Measurements from ENCODE around the gene SPP1.
"Not testable (repeated sequence)": the region's sequence is repeated elsewhere in the genome, so short reads cannot be mapped to it uniquely, and the experiment has no call there.

Gene SPP1

DNA sequence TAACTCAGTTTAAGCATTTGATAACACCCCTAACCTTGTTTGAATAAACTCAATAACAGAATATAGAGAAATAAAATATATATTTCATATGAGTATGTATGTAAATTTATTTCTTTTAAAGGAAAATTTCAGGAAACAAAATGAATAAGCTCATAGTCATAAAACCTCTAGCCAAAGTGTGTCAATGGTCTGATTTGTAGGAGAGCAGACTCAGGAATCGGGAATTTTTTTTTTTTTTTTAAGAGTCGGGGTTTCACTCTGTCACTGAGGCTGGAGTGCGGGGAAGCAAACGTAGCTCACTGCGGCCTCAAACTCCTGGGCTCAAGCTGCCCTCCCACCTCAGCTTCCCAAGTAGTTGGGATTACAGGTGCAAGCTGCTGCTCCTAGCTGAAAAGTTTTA is 34.4 kb downstream of the SPP1 start:
- DNase-seq (ENCODE audit: low read depth) = no peak
- Histone ChIP-seq H3K9ac (ENCODE audit: low read length) (peak overlapping the region; percentile 90), H3K9me3 (ENCODE audit: control insufficient read depth, low read length) (no peaks in the 10 kb centered on the region)

DNA sequence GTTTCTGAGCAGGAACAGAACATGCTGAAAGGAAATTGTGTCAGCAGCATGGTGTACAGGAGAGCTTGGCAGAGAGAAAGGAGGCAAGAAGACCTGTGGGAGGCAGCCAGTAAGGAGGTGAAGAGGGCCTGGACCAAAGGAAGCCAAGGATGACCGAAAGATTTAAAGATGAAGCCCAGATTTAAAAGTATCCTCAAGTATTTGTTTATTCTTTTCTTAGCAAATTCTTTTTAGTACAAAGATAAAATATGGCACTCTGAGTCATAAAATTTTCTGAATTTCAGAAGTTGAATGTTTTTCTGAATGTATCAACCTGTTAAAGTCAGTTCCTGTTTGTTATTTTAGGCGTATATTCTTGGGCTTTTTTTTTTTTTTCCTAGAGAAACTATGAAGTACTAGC is 35.5 kb downstream of the SPP1 start:
- no peaks in the 10 kb centered on the region for H3K27me3 ChIP-seq (replicated peaks; ENCODE audit: control insufficient read depth, insufficient read depth, low read length)
- H3K9ac ChIP-seq (ENCODE audit: low read length) = peak overlapping the region; percentile 90
- peak overlapping the region; percentile 91 for H3K4me3 ChIP-seq (ENCODE audit: low read length)
- H3K9me3 ChIP-seq (ENCODE audit: control insufficient read depth, low read length) = no peaks in the 10 kb centered on the region
- peak; percentile 58 for DNase-seq (ENCODE audit: low read depth)
- H3K36me3 ChIP-seq (ENCODE audit: control insufficient read depth, insufficient read depth, low read length, severe bottlenecking) = no peaks in the 10 kb centered on the region
- H3K4me1 ChIP-seq (ENCODE audit: control insufficient read depth, insufficient read depth, low read length) = peaks cover 30% of the 10 kb centered on the region

More for the DNA sequence above, 34.4 kb downstream of the SPP1 start:
- Histone ChIP-seq H3K4me1 (ENCODE audit: control insufficient read depth, insufficient read depth, low read length) (peaks cover 37% of the 10 kb centered on the region), H3K36me3 (ENCODE audit: control insufficient read depth, insufficient read depth, low read length, severe bottlenecking) (no peaks in the 10 kb centered on the region), H3K4me3 (ENCODE audit: low read length) (peak overlapping the region; percentile 91), H3K27me3 (replicated peaks; ENCODE audit: control insufficient read depth, insufficient read depth, low read length) (no peaks in the 10 kb centered on the region)

DNA sequence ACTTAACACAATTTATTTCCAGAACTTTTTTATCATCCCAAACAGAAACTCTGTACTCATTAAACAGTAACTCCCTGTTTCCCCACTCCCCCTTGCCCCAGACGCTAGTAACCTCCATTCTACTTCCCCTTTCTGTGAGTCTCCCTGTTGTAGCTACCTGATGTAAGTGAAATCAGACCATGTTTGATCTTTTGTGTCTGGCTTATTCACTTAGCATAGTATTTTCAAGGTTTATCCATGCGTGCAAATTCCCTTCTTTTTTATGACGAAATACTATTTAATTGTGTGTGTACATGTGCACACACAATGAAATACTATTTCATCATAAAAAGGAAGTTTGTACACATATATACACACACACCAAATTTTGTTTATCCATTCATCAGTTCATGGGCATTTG is 37.1 kb downstream of the SPP1 start:
- Histone ChIP-seq H3K36me3 (ENCODE audit: control insufficient read depth, insufficient read depth, low read length, severe bottlenecking) (no peaks in the 10 kb centered on the region), H3K9ac (ENCODE audit: low read length) (no peak overlapping the region), H3K9me3 (ENCODE audit: control insufficient read depth, low read length) (no peaks in the 10 kb centered on the region), H3K27me3 (replicated peaks; ENCODE audit: control insufficient read depth, insufficient read depth, low read length) (no peaks in the 10 kb centered on the region), H3K4me3 (ENCODE audit: low read length) (no peak overlapping the region), H3K4me1 (ENCODE audit: control insufficient read depth, insufficient read depth, low read length) (peaks cover 28% of the 10 kb centered on the region)
- DNase-seq (ENCODE audit: low read depth) = no peak

GRCh38 chr4:88014386-88014905 is 38.9 kb downstream of the SPP1 start:
- Histone ChIP-seq H3K4me1 (ENCODE audit: control insufficient read depth, insufficient read depth, low read length) (peaks cover 45% of the 10 kb centered on the region), H3K4me3 (ENCODE audit: low read length) (no peak overlapping the region), H3K9ac (ENCODE audit: low read length) (no peak overlapping the region), H3K36me3 (ENCODE audit: control insufficient read depth, insufficient read depth, low read length, severe bottlenecking) (no peaks in the 10 kb centered on the region), H3K9me3 (ENCODE audit: control insufficient read depth, low read length) (no peaks in the 10 kb centered on the region), H3K27me3 (replicated peaks; ENCODE audit: control insufficient read depth, insufficient read depth, low read length) (no peaks in the 10 kb centered on the region)
- DNase-seq (ENCODE audit: low read depth) = no peak

DNA sequence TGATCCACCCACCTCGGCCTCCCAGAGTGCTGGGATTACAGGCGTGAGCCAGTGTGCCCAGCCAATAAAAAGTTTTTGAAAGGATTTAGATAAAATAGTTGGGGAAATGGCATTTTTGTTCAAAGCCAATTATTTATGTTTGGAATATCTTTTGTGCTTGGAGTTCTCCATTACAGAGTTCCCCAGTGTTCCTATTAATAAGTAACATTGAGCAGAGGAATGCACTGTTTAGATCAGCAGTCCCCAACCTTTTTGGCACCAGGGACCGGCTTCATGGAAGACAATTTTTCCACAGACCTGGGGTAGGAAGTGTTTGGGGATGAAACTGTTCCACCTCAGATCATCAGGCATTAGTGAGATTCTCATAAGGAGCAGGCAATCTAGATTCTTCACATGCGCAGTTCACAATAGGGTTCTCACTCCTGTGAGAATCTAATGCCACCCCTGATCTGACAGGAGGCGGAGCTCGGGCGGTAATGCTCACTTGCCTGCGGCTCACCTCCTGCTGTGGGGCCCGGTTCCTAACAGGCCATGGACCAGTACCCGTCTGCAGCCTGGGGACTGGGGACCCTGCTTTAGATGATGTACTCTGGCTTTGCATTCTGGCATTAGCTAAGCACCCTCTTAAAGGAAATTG is 40.3 kb downstream of the SPP1 start:
- Histone ChIP-seq H3K27me3 (replicated peaks; ENCODE audit: control insufficient read depth, insufficient read depth, low read length) (no peaks in the 10 kb centered on the region), H3K4me1 (ENCODE audit: control insufficient read depth, insufficient read depth, low read length) (peaks cover 44% of the 10 kb centered on the region), H3K9me3 (ENCODE audit: control insufficient read depth, low read length) (no peaks in the 10 kb centered on the region), H3K9ac (ENCODE audit: low read length) (no peak overlapping the region), H3K4me3 (ENCODE audit: low read length) (no peak overlapping the region), H3K36me3 (ENCODE audit: control insufficient read depth, insufficient read depth, low read length, severe bottlenecking) (peaks cover 4% of the 10 kb centered on the region)
- DNase-seq (ENCODE audit: low read depth) = no peak

- H3K27me3 ChIP-seq (replicated peaks; ENCODE audit: control insufficient read depth, insufficient read depth, low read length) = no peaks in the 10 kb centered on the region
- no peaks in the 10 kb centered on the region for H3K9me3 ChIP-seq (ENCODE audit: control insufficient read depth, low read length)
- H3K4me1 ChIP-seq (ENCODE audit: control insufficient read depth, insufficient read depth, low read length) = peaks cover 51% of the 10 kb centered on the region
- peak; percentile 95 for DNase-seq (ENCODE audit: low read depth)
- peak overlapping the region; percentile 79 for H3K4me3 ChIP-seq (ENCODE audit: low read length)
- H3K36me3 ChIP-seq (ENCODE audit: control insufficient read depth, insufficient read depth, low read length, severe bottlenecking) = peaks cover 8% of the 10 kb centered on the region
- peak overlapping the region; percentile 80 for H3K9ac ChIP-seq (ENCODE audit: low read length)
Observed at GRCh38 chr4:88017516-88018297, 42.2 kb downstream of the SPP1 start.

GRCh38 chr4:88018466-88018865 is 43.0 kb downstream of the SPP1 start:
- peak; percentile 33 for DNase-seq (ENCODE audit: low read depth)
- Histone ChIP-seq H3K27me3 (replicated peaks; ENCODE audit: control insufficient read depth, insufficient read depth, low read length) (no peaks in the 10 kb centered on the region), H3K9me3 (ENCODE audit: control insufficient read depth, low read length) (no peaks in the 10 kb centered on the region), H3K4me1 (ENCODE audit: control insufficient read depth, insufficient read depth, low read length) (peaks cover 51% of the 10 kb centered on the region), H3K4me3 (ENCODE audit: low read length) (peak overlapping the region; percentile 79), H3K9ac (ENCODE audit: low read length) (peak overlapping the region; percentile 80), H3K36me3 (ENCODE audit: control insufficient read depth, insufficient read depth, low read length, severe bottlenecking) (peaks cover 8% of the 10 kb centered on the region)

- no peak overlapping the region for H3K4me3 ChIP-seq (ENCODE audit: low read length)
- no peak overlapping the region for H3K9ac ChIP-seq (ENCODE audit: low read length)
- peaks cover 50% of the 10 kb centered on the region for H3K4me1 ChIP-seq (ENCODE audit: control insufficient read depth, insufficient read depth, low read length)
- H3K36me3 ChIP-seq (ENCODE audit: control insufficient read depth, insufficient read depth, low read length, severe bottlenecking) = peaks cover 20% of the 10 kb centered on the region
- peak; percentile 32 for DNase-seq (ENCODE audit: low read depth)
- H3K9me3 ChIP-seq (ENCODE audit: control insufficient read depth, low read length) = peaks cover 8% of the 10 kb centered on the region
- H3K27me3 ChIP-seq (replicated peaks; ENCODE audit: control insufficient read depth, insufficient read depth, low read length) = no peaks in the 10 kb centered on the region
Observed at GRCh38 chr4:88021824-88022223, 46.3 kb downstream of the SPP1 start.

GRCh38 chr4:88022289-88022688 is 46.8 kb downstream of the SPP1 start:
- Histone ChIP-seq H3K4me1 (ENCODE audit: control insufficient read depth, insufficient read depth, low read length) (peaks cover 46% of the 10 kb centered on the region), H3K9ac (ENCODE audit: low read length) (no peak overlapping the region), H3K9me3 (ENCODE audit: control insufficient read depth, low read length) (peaks cover 8% of the 10 kb centered on the region), H3K36me3 (ENCODE audit: control insufficient read depth, insufficient read depth, low read length, severe bottlenecking) (peaks cover 20% of the 10 kb centered on the region), H3K27me3 (replicated peaks; ENCODE audit: control insufficient read depth, insufficient read depth, low read length) (no peaks in the 10 kb centered on the region), H3K4me3 (ENCODE audit: low read length) (no peak overlapping the region)
- no peak for DNase-seq (ENCODE audit: low read depth)

- not testable (repeated sequence) for H3K27me3 ChIP-seq (replicated peaks; ENCODE audit: control insufficient read depth, insufficient read depth, low read length); H3K4me3 ChIP-seq (ENCODE audit: low read length); H3K9me3 ChIP-seq (ENCODE audit: control insufficient read depth, low read length); DNase-seq (ENCODE audit: low read depth); H3K9ac ChIP-seq (ENCODE audit: low read length)
- H3K4me1 ChIP-seq (ENCODE audit: control insufficient read depth, insufficient read depth, low read length) = peaks cover 36% of the 10 kb centered on the region
- peaks cover 20% of the 10 kb centered on the region for H3K36me3 ChIP-seq (ENCODE audit: control insufficient read depth, insufficient read depth, low read length, severe bottlenecking)
Observed at GRCh38 chr4:88025868-88026661, 50.6 kb downstream of the SPP1 start.
